NCI-H1092 treated with DMSO at 0.1 percent for 48 hours (cell line): ENCODE data around the gene CCL14.

Source experiments
- DNase-seq: peaks from one replicate; lab custom pipeline; 2025; lab: John Stamatoyannopoulos, UW

Gene CCL14

DNA sequence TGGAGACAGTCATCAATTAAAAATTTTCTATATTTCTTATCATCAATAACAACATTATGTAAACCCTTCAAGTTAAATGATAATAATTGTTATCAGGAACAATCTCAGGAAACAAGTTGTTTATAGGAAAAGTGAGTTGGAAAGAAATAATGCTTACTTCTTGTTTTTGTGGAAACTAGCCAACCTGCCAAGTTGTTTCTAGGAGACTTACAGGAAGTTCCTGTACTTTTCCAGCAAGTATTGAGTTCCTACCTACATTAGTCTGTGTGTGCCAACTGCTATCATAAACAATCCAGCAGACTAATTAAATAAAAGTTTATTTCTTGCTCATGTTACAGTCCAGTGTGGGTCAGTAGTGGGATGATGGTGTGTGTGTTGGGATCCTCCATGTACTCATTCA, 1.6 kb upstream of the CCL14 start:
- DNase-seq: no peak

DNA sequence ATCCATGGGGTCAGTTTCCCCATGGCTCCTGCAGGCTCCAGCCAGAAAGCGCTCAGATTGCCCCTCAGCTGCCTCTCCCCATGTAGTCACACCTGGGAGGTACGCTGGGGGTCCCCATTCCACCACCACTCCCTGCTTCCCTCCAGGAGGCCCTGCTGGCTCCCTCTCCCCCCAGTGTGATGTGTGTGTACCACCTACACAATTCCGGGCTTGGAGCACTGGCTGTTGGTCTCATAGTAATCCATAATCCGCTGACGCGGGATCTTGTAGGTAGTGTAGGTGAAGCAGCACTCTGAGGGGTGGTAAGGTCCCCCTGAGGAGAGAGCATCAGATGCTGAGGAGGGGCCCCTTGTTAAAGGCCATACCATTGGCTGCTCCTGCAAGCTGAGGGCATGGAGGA, 2.4 kb downstream of the CCL14 start:
- no peak for DNase-seq

DNA sequence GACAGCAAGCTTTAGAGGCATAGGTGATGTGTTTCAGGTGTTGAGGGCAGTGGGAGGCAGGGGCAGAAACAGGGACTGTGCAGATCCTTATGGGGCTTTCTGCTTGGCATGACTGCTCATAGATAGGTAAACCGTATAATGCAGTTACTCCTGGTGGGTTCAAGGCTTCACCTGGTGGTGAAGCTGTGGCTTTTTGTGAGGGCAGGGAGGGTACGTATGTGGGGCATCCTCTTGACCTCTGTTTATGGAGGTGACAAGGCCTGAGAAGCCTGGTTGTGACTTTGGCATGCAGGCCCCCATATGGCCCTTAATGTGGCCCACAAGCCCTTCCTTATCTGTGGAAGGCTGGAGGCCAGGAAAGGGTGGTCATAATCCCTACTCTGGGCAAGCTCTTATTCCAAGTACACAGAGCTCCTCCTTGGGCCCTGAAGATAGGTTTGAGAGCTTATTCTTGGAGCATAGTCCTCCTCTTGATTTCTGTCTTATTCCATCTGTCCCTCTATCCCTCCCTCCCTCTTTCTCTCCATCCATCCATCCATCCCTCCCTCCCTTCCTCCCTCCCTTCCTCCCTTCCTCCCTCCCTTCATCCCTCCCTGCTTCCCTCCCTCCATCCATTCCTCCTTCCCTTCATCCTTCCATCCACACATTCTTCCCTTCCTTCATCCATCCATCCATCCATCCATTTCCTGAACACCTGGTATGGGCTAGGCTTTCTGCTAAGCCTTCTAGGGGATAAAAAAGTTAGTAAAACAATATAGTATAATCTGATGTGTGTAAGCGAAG, 3.9 kb downstream of the CCL14 start:
- no peak for DNase-seq

DNA sequence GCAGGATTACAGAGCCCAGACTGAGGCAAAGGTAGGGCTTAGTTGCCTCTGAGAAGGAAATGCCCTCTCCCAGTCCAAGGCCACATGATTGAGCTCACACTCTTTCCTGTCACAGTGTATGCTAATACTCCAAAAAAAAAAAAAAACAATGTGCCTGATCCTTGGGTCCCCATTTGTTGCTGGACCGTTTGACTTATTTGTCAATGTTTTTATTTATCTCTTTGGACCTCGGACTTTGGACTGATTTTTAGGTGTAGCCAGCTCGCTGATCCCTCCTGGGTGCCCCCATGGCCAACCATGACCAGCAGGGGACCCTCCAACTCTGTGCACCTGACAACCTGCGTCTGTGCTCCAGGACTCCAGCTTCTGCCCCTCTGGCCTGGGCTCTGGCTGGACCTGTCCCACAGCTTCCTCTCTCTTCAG, 4.6 kb downstream of the CCL14 start:
- DNase-seq: no peak

DNA sequence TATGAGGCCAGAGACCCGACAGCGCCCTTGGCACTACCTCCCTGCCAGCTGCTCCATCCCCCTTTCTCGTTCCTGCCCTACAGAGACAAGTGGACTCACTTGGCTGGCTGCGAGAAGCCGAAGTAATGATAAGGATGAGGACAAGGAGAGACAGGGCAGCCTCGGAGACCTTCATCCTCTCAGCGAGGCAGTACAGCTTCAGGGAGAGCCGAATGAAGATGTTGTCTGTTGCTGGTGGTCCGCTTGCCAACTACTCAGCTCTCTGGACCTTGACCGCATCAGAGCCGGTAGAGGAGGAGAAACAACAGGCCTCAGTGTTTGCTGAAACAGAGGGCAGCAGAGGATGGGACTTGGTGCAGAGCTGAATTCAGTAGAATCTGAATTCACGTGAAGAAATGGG, 5.3 kb downstream of the CCL14 start, which contains the start of gene CCL16:
CCL16 (minus strand) TSS at position 252 of the 400 bp plus-strand sequence; CDS start at position 175, 77 bp downstream.
- DNase-seq: no peak

DNA sequence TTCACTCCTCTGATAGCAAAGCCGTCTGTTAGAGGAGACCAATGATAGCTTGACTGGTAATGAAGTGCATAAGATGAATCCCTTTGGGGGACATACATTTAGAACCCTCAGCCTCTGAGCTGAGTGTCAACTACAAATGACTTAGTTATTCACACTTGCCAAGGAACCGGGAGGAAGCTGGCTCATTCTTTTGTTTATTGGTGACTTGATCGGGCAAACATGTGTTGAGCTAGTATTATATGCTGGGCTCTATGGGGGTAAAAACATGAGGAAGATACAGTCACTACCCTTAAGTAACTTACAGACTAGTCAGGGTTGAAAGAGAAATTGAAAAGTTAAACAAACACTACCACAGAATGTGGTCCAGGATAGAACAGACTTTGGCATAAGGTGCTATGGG, 8.2 kb downstream of the CCL14 start:
- no peak for DNase-seq

DNA sequence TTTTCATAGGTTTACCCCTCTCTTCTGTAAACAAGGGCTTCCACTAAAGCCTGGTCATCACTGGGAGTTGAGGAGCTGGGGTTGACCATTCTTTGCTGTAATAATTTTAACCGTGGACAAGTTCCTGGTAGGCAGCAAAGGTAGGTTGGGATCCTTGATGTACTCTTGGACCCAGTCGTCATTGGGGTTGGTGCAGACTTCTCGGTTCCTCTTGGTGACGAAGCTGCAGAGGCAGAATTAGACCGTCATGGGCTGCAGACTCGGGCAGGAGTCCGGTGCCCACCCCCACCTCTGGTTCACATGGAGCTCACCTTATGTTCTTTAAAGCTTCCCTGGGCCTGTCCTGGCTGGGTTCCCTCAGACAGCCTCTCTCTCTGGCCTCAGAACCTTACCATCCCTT, 9.0 kb downstream of the CCL14 start:
- DNase-seq: no peak

DNA sequence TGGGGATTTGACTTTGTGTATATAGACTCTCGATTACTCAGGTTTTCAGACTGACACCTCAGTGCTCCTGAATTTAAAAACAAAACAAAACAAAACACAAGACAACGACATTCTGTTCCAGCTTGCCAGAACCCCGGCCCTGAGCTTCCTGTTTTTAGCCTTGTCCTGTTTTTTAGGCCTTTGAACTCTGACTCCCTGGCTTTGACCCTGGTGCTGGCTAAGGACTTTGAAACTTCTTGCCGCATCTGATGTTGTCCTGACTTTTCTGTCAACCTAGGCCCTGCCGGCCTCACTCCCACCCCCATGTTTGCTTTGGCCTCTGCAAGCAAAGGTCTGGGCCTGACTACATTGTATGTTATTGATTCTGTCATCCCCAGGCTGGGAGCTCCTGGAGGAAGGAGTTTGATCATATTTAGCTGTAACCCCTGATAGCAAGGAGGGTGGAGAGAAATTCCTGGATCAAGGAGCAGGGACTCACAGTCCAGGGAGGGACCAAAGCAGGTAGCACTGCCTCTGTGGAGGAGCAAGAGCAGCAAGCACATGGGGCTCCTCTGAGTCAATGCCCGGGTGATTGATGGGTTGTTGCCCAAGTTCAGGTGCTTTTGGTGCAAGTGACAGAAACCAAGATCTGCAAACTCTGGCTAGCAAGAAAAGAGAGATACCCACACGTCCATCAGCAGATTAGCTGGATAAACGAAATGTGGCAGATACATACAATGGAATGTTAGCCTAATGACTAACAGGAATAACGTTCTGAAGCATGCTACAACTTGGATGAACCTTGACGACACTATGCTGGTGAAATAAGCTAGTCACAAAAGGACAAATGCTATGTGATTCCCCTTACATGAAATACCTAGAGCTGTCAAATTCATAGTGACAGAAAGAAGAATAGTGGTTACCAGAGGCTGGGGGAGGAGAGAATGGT, 12.9 kb downstream of the CCL14 start:
- no peak for DNase-seq

DNA sequence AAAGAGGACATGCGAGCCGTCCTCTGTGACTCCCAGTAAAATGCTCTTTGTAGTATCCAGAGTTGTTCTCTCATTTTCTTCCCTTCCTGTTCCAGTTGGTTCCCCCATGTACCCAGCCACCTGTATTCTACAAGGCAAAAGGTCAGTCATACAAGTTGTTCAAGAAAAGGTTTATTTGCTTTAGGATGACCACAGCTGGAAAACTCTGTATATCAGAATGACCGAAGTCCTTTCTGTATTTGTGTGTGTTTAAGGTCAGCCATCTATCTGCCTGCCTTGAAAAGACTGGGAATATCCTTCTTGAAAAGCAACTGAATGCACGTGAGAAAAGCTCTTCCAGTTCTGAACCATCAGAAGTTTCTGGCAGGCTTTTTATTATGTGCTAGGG, 13.6 kb downstream of the CCL14 start:
- no peak for DNase-seq

DNA sequence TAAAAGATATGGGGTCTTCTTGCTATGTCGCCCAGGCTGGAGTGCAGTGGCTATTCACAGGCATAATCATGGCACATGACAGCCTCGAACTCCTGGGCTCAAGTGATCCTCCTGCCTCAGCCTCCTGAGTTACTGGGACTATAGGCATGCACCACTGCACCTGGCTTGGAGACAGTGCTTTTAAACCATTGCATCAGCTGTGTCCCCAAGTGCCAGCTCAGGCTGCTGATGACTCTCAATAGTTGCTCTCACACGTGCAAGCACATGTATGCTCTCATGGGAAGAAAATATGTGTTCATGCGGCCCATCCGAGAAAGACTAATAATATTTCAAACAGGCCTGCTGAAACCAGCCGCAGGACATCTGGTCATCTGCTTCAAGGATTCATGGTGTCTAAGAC, 14.0 kb downstream of the CCL14 start:
- DNase-seq: no peak

DNA sequence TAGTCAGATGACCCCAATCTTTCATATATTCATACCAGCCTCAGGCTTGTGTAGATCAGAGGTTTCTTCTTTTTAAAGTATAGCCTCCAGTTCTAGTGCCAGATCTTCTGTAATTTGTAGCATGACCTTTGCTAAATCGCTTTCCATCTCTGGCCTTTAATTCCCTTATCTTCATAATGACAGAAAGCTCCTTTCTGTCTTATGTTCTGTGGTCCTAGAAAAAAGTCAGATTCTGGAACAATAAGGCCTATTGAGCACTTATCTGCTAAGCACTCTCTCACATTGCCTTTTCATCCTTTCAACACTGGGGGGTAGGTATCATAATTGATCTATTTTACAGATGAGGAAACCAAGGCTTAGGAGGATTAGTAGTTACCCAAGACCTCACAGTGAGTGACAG, 14.5 kb downstream of the CCL14 start:
- DNase-seq: no peak

DNA sequence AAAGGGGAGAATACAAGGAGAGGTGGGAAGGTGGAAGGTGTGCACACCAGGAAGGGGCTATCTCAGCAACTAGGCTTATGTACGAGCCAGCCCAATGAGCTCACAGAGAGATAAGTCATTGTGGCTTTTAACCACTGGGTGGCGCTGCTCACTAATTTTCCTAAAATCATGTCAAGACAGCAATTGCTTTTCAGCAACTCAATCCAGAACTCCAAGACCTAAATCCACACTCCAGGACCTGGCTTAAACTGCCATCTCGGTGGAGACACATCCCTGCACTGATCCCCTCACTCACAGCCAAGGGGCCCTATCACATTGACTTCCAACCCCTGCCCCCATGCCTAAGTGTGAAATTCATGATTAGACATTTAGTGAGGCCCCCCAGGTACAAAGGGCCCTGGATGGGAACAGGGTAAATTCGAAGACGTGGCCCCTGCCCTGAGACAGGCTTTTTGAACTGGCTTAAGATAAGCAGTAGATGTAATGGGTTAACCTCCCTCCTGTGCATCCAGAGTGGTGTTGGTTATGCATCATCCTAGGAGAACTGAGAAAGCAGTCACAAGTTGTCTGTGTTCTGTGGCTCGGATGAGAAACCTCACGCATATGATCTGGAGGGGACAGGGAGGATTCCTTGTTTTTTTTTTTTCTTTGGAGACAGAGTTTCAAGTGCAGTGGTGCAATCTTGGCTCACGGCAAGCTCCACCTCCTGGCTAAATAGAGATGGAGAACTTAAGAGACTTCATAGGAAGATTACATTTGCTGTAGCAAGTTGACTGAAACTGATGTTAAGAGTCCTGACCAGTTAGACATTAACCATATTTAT, 16.8 kb downstream of the CCL14 start:
- peak; percentile 45 for DNase-seq

DNA sequence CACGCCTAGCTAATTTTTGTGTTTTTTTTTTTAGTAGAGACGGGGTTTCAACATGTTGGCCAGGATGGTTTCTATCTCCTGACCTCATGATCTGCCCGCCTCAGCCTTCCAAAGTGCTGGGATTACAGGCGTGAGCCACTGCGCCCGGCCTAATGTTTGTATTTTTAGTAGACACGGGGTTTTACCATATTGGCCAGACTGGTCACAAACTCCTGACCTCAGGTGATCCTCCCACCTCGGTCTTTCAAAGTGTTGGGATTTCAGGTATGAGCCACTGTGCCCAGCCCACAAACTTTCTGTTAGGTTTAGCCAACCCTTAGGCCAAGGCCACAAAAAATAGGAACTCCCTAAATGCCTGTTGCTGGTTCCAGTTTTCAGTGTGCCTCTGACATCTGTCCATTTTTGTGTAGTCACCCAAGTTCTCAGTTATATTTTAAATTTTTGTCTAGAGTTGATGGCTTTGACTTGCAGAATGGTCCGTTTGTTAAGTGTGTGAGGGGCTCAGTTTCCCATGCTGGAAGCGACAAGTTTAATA, 17.9 kb downstream of the CCL14 start:
- no peak for DNase-seq

DNA sequence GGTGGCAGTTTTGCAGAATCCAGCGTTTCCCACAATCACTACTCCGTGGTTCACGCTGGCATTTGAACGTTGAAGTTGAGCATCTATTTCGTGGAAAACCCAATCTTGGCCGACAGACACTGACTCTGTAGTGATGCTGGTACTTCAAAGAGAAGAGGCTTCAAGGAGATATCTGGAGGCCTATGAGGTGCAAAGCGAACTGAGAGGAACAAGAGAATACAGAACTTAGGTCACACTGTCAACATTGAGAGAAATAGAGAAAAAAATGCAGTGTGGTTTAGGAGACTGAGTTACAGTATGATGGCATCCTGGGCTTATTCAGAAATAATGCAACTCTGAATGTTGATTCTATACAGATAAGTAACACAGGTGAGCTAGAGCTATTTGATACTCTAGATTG, 21.3 kb downstream of the CCL14 start:
- no peak for DNase-seq

DNA sequence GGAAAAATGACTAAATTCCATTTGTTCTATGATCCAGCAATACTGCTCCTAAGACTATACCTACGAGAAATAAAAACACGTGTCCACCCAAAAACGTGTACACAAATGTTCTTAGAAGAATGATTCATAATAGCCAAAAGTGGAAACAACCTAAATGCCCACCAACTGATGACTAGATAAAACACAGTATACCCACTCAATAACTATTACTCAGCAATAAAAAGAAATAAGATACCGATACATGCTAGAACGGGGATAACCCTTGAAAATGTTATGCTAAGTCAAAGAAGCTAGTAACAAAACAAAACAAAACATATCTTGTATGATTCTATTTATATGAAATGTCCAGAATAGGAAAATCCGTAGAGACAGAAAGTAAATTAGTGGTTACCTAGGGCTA, 22.9 kb downstream of the CCL14 start:
- no peak for DNase-seq

DNA sequence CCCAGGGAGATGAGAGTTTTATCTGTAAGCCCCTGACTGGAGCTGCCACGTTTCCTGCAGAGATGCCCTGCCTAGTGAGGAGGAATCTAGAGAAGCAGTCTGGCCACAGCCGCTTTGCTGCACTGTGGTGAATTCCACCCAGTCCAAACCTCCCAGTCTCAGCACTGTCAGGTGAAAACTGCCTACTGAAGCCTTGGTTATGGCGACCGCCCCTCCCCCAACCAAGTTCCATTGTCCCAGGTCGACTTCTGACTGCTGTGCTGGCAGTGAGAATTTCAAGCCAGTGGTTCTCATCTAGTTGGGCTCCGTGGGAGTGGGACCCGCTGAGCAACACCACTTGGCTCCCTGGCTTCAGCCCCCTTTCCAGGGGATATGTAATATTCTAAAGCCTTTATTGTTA, 32.8 kb downstream of the CCL14 start:
- DNase-seq: no peak

DNA sequence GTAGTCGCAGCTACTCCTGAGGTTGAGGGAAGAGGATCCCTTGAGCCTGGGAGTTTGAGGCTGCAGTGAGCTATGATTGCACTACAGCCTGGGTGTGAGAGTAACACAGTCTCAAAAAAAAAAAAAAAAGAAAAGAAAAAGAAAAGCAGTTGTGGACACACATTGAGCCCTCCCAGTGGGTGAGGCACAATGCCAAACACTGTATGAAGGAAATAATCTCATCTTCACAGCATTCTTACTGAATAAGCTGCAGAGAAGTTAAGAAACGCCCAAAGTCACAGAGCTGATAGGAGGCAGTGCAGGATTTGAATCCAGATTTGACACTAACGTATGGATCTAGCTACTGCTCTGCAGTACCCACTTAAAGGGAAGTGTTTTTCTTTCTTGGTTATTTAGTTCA, 37.1 kb downstream of the CCL14 start:
- no peak for DNase-seq

DNA sequence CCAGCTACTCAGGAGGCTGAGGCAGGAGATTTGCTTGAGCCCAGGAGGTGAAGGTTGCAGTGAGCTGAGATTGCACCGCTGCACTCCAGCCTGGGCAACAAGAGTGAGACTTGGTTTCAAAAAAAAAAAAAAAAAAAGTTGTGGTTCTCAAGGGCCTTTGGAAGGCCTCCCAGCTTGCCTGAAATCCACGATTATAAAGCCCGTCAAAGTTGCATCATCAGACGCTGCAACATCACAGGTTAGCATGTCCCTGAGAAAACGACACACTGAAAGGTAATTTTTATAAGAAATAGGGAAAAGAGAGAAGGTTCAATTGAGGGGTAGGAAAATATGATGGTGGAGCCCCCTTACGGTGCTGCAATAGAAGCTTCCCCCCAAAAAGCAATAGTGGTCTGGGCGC, 38.4 kb downstream of the CCL14 start:
- no peak for DNase-seq

DNA sequence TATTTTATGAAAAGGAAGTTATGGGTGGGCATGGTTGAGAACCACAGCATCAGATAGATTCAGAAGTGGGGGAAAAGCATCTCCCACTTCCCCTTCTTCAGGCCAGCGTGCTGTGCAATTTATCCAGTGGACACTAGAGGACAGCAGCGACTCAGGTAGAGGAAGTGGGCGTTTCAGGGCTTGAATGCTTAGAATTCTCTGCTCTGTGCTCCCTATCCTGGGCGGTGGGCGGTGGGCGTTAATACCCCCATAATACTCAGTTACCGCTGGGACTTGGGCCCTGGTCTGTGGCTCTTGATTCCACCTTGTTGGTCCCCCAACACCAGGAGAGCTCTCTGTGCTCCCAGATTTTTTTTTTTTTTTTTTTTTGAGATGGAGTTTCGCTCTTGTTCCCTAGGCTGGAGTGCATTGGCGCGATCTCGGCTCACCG, 39.4 kb downstream of the CCL14 start:
- DNase-seq: peak; percentile 49

DNA sequence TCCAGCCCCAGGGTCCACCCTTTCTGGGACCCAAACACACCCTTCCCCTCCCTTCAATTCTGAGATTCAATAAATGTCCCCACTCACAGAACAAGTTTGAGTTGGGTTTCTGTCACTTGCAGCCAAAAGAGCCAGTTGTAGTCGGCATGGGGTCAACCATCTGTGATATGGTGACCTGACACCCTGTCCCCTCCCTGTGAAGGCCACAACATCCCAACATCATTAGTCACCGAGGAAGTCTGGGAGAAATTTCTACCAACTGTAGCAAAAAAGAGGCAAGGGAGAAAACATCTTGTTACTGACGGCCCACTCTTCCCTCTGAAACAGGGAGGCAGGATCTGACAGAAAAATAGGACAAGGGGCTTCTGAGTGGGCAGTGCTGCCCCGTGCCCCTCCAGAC, 42.4 kb downstream of the CCL14 start:
- no peak for DNase-seq

DNA sequence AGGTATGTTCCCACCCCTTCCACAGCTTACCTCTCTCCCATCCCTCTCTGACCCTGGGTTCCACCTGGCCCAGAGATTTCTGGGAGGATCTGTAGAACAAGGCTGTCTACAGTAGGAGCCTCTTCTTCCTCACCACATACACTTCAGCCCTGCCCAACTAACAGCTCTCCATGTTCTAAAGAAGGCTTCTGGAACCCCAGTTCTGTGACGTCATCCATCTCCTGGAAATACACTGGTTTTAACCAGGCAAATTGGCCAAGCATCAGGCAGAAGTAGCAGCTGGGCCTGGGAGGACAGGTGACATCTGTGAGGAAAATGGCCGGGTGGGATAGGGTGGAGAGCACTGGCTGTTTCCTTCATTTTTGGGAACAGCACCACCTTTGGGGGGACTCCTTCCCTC, 43.0 kb downstream of the CCL14 start, which contains the start of gene LYZL6:
LYZL6 (minus strand) TSS at position 177 of the 400 bp plus-strand sequence. CDS start 4,357 bp downstream, outside the sequence.
- DNase-seq: no peak
